ENCODE data around the gene VTI1A.

- no peak for TF ChIP-seq CTBP2 (IDR thresholded peaks at IDR 0.05; ENCODE audit: borderline replicate concordance, insufficient read depth, insufficient read length, low read length)
- TF ChIP-seq POLR2A (IDR thresholded peaks at IDR 0.05; ENCODE audit: control extremely low read depth in 1 of 2, low read depth in 2 of 2, low read length in 2 of 2) = no peak
- no peak for TF ChIP-seq CTCF (IDR thresholded peaks at IDR 0.05; ENCODE audit: control extremely low read depth in 1 of 3, insufficient read depth in 1 of 3, low read depth in 1 of 3, low read length in 3 of 3)
- no peak for TF ChIP-seq CHD7 (IDR thresholded peaks at IDR 0.05; ENCODE audit: insufficient replicate concordance, low read length)
Observed at GRCh38 chr10:112585126-112585525, 138.1 kb downstream of the VTI1A start.
